G401 (cell line): ENCODE data around the gene PRKCH. TPM values are rescaled to one million over a fixed set of nuclear protein-coding genes. Genes with fewer than 3 reads are reported as not detected.
"Not testable (repeated sequence)": the region's sequence is repeated elsewhere in the genome, so short reads cannot be mapped to it uniquely, and the experiment has no call there.

Experiments used
- DNase-seq: peaks from one replicate; pipeline ENCODE4 v3.0.0-alpha.2; 2015; ENCODE audit warnings: low spot score
- in situ Hi-C: cut with HindIII; loops from 2 replicates; pipeline ENCODE4 v1.10.0; 2016; ENCODE audit warnings: low sequenced_read_pairs, mixed read lengths
- total RNA-seq: library from RNA; depleted of rRNA; stranded (reverse); fragments of >200 nt; shearing (Covaris generic); gene quantifications from 2 replicates; pipeline ENCODE4 v1.2.3, GENCODE V29; 2014

Gene PRKCH
- total RNA-seq, 1 experiment from 2014 or later, result not detected

GRCh38 chr14:61526405-61527312 lies 205.3 kb downstream of the PRKCH start:
- peak; percentile 50 for DNase-seq
- in situ Hi-C loops, result no loop called here

- DNase-seq, result no peak
- in situ Hi-C loops, result no loop called here
Measured at GRCh38 chr14:61527325-61528100, 206.1 kb downstream of the PRKCH start.

- in situ Hi-C loops, result no loop called here
- DNase-seq, result no peak
Measured at GRCh38 chr14:61528591-61529021, 207.2 kb downstream of the PRKCH start.

- in situ Hi-C loops, DNase-seq: not testable (repeated sequence)
Measured at GRCh38 chr14:61529360-61529759, 208.0 kb downstream of the PRKCH start.

- DNase-seq, result no peak
- in situ Hi-C loops, result no loop called here
Measured at GRCh38 chr14:61530296-61530695, 208.9 kb downstream of the PRKCH start.

- in situ Hi-C loops, result no loop called here
- DNase-seq, result no peak
Measured at GRCh38 chr14:61530896-61531295, 209.5 kb downstream of the PRKCH start.

- no peak for DNase-seq
- in situ Hi-C loops, result no loop called here
Measured at GRCh38 chr14:61531465-61532122, 210.2 kb downstream of the PRKCH start.

- DNase-seq, result no peak
- in situ Hi-C loops, result no loop called here
Measured at GRCh38 chr14:61532123-61532505, 210.7 kb downstream of the PRKCH start.

- in situ Hi-C loops, result no loop called here
- DNase-seq, result no peak
Measured at GRCh38 chr14:61532763-61533162, 211.4 kb downstream of the PRKCH start.

GRCh38 chr14:61533513-61534255 lies 212.3 kb downstream of the PRKCH start:
- in situ Hi-C loops, result no loop called here
- no peak for DNase-seq

- in situ Hi-C loops, result no loop called here
- DNase-seq, result no peak
Measured at GRCh38 chr14:61535032-61535431, 213.7 kb downstream of the PRKCH start.

- in situ Hi-C loops, result no loop called here
Measured at GRCh38 chr14:61535458-61535857, 214.1 kb downstream of the PRKCH start.

GRCh38 chr14:61536661-61537562 lies 215.5 kb downstream of the PRKCH start:
- no peak for DNase-seq
- in situ Hi-C loops, result no loop called here

More at GRCh38 chr14:61535458-61535857, 214.1 kb downstream of the PRKCH start:
- DNase-seq, result no peak

GRCh38 chr14:61537563-61538463 lies 216.4 kb downstream of the PRKCH start:
- in situ Hi-C loops, result no loop called here
- DNase-seq, result no peak

- DNase-seq, result no peak
- in situ Hi-C loops, result no loop called here
Measured at GRCh38 chr14:61538464-61539022, 217.2 kb downstream of the PRKCH start.

GRCh38 chr14:61539631-61540030 lies 218.3 kb downstream of the PRKCH start:
- in situ Hi-C loops, result no loop called here
- no peak for DNase-seq

- in situ Hi-C loops, result no loop called here
- DNase-seq, result no peak
Measured at GRCh38 chr14:61540931-61541330, 219.6 kb downstream of the PRKCH start.
